Type B pancreatic cell (in vitro differentiated cells): Measurements from ENCODE around the gene HDHD5. TPM values are rescaled to one million over a fixed set of nuclear protein-coding genes. Genes with fewer than 3 reads are reported as not detected.

Experiments used
- DNase-seq: peaks from one replicate; pipeline ENCODE4 v3.0.0; 2021; ENCODE audit warnings: mixed read lengths; ENCODE audit not compliant: unreplicated experiment; ENCODE audit errors: extremely low spot score
- H3K27ac Mint-ChIP-seq: 2 replicates; pipeline ENCODE4 v1.8.0; 2021; ENCODE audit warnings: mild to moderate bottlenecking, mixed read lengths
- H3K27me3 Mint-ChIP-seq: 2 replicates; pipeline ENCODE4 v1.8.0; 2021; ENCODE audit warnings: mixed read lengths
- H3K36me3 Mint-ChIP-seq: 2 replicates; pipeline ENCODE4 v1.8.0; 2021; ENCODE audit warnings: mixed read lengths
- H3K4me1 Mint-ChIP-seq: one replicate; pipeline ENCODE4 v1.8.0; 2021; ENCODE audit warnings: mixed read lengths; ENCODE audit not compliant: unreplicated experiment
- H3K4me3 Mint-ChIP-seq: 2 replicates; pipeline ENCODE4 v1.8.0; 2021; ENCODE audit warnings: mild to moderate bottlenecking, mixed read lengths
- H3K9me3 Mint-ChIP-seq: 2 replicates; pipeline ENCODE4 v1.8.0; 2021; ENCODE audit warnings: mixed read lengths
- total RNA-seq: library from RNA; stranded (reverse); gene quantifications from 2 replicates; pipeline ENCODE4 v1.2.1, GENCODE V29; 2021; ENCODE audit warnings: low replicate concordance
- TF ChIP-seq, protein P1 (sequence below): fragments of 200-600 bp; sonication (generic); conservative IDR thresholded peaks from 2 replicates; pipeline ENCODE4 v1.5.0; 2021; ENCODE audit warnings: antibody characterized with exemption, mild to moderate bottlenecking

HDHD5 gene
- total RNA-seq, 1 donor from 2014 or later: 40.1 TPM

GRCh38 chr22:17198170-17199002, 39.3 kb upstream of the HDHD5 start:
- TF ChIP-seq, protein P1, sequence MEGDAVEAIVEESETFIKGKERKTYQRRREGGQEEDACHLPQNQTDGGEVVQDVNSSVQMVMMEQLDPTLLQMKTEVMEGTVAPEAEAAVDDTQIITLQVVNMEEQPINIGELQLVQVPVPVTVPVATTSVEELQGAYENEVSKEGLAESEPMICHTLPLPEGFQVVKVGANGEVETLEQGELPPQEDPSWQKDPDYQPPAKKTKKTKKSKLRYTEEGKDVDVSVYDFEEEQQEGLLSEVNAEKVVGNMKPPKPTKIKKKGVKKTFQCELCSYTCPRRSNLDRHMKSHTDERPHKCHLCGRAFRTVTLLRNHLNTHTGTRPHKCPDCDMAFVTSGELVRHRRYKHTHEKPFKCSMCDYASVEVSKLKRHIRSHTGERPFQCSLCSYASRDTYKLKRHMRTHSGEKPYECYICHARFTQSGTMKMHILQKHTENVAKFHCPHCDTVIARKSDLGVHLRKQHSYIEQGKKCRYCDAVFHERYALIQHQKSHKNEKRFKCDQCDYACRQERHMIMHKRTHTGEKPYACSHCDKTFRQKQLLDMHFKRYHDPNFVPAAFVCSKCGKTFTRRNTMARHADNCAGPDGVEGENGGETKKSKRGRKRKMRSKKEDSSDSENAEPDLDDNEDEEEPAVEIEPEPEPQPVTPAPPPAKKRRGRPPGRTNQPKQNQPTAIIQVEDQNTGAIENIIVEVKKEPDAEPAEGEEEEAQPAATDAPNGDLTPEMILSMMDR: no peak
- Mint-ChIP-seq H3K4me1 (peaks cover 32% of the 10 kb centered on the region), H3K9me3 (no peaks in the 10 kb centered on the region), H3K4me3 (peak overlapping the region; percentile 92), H3K27me3 (no peaks in the 10 kb centered on the region), H3K27ac (peak overlapping the region; percentile 94), H3K36me3 (no peaks in the 10 kb centered on the region)
- peak; percentile 74 for DNase-seq

- Mint-ChIP-seq H3K27me3 (no peaks in the 10 kb centered on the region), H3K4me1 (peaks cover 17% of the 10 kb centered on the region), H3K4me3 (no peak overlapping the region), H3K36me3 (no peaks in the 10 kb centered on the region), H3K9me3 (no peaks in the 10 kb centered on the region), H3K27ac (no peak overlapping the region)
- TF ChIP-seq, protein P1: no peak
- DNase-seq: no peak
Measured at GRCh38 chr22:17194213-17194612, 35.1 kb upstream of the HDHD5 start.

DNA sequence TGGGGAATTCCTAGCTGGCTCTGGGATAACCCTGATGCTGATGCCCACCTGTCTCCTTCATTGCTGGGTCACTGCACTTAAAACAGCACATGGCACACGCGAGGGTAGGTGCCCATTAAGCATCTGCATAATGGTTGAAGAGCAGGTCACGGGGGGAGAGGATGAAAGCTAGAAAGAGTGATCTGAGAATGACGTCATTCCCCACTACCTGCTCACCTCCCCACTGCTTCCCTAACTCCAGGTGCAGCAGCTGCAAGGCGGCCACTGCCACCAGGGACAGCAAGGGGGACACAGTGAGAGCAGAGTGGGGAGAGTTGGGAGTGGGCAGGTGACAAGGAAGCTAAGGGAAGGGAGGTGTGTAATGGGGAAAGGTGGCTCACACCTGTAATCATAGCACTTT, 33.1 kb upstream of the HDHD5 start:
- no peaks in the 10 kb centered on the region for H3K27me3 Mint-ChIP-seq
- H3K36me3 Mint-ChIP-seq: no peaks in the 10 kb centered on the region
- H3K4me3 Mint-ChIP-seq: no peak overlapping the region
- TF ChIP-seq, protein P1: no peak
- no peaks in the 10 kb centered on the region for H3K9me3 Mint-ChIP-seq
- H3K4me1 Mint-ChIP-seq: peaks cover 7% of the 10 kb centered on the region
- no peak overlapping the region for H3K27ac Mint-ChIP-seq
- DNase-seq: no peak

DNA sequence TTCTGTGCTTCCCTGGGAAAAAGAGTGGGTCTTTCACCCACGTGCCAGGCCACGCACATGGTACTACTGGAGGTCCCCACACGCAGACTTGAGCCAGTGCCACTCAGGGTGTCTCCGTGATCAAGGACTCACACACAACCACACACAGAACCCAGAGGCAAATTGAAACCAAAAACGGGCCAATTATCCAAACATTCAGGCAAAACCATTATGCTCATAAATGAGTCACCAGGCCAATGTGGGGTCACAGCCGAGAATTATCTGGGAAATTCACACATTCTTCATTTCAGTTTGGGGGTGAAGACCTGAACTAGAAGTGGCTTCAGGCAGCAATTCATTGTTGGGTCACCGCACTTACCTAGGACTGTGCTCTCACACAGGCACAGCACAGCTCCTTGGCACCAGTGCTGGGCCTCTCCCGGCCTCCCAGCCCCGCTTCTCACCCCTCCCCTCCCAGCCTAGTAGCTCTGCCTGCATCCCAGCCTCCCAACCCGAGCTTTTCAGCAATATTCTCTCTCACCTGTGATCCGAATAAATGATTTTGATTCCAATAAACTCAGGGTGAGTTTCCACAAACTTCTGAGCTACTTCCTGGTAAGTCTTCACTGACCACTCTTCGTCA, 32.2 kb upstream of the HDHD5 start:
- no peaks in the 10 kb centered on the region for H3K27me3 Mint-ChIP-seq

DNA sequence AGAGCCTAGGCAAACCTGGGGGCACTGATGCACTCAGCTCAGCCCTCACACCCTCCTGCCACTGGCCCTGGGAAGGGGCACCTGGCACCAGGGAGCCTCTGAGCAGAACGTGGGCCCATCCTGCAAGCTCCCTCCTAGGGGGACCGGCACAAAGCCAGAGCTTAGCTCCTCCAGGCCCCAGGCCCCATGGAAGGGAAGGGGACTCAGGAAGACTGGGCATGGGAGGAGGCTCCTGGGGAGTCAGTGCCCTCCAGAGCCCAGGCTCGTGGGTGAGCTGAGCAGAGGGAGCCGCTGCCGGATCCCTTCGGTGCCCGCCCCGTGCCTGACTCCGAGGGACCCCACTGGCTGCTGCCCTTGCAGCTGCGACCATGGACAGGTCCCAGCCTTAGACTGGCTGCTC, 31.6 kb upstream of the HDHD5 start:
- Mint-ChIP-seq H3K4me3 (no peak overlapping the region), H3K27me3 (no peaks in the 10 kb centered on the region), H3K4me1 (peaks cover 3% of the 10 kb centered on the region), H3K9me3 (no peaks in the 10 kb centered on the region), H3K36me3 (no peaks in the 10 kb centered on the region), H3K27ac (no peak overlapping the region)
- TF ChIP-seq, protein P1: no peak
- no peak for DNase-seq

More for the DNA sequence above, 32.2 kb upstream of the HDHD5 start:
- no peaks in the 10 kb centered on the region for H3K9me3 Mint-ChIP-seq
- no peak overlapping the region for H3K4me3 Mint-ChIP-seq
- no peak overlapping the region for H3K27ac Mint-ChIP-seq
- peaks cover 3% of the 10 kb centered on the region for H3K4me1 Mint-ChIP-seq
- DNase-seq: no peak
- H3K36me3 Mint-ChIP-seq: no peaks in the 10 kb centered on the region
- TF ChIP-seq, protein P1: no peak
